Choroid plexus epithelial cell (primary cell): ENCODE measurements around the gene ELF2.
"Not testable (repeated sequence)": the region's sequence is repeated elsewhere in the genome, so short reads cannot be mapped to it uniquely, and the experiment has no call there.

Experiments
- DNase-seq: peaks from one replicate; pipeline ENCODE4 v3.0.0-alpha.2; 2010; ENCODE audit warnings: low read depth
- H3K4me3 ChIP-seq: 2 replicates; pipeline ENCODE4 v1.5.1; 2011; ENCODE audit warnings: low read depth, mild to moderate bottlenecking, control low read depth, low read length, moderate library complexity
- CTCF ChIP-seq: conservative IDR thresholded peaks from 2 replicates; pipeline ENCODE4 v1.5.1; 2011; ENCODE audit warnings: low read depth, mild to moderate bottlenecking, control low read depth, inconsistent platforms, low read length, moderate library complexity

Gene ELF2

GRCh38 chr4:139014371-139015268 lies 162.4 kb downstream of the ELF2 start:
- TF ChIP-seq CTCF = no peak

GRCh38 chr4:139011225-139011950 lies 165.6 kb downstream of the ELF2 start:
- TF ChIP-seq CTCF = no peak
- H3K4me3 ChIP-seq = no peak overlapping the region
- no peak for DNase-seq

More at GRCh38 chr4:139014371-139015268, 162.4 kb downstream of the ELF2 start:
- peak; percentile 91 for DNase-seq
- peak overlapping the region; percentile 82 for H3K4me3 ChIP-seq

- H3K4me3 ChIP-seq = no peak overlapping the region
- no peak for TF ChIP-seq CTCF
- DNase-seq = no peak
Observed at GRCh38 chr4:139009702-139010101, 167.3 kb downstream of the ELF2 start.

GRCh38 chr4:139008278-139008677 lies 168.7 kb downstream of the ELF2 start:
- DNase-seq = not testable (repeated sequence)

GRCh38 chr4:139007640-139008039 lies 169.4 kb downstream of the ELF2 start:
- peak; percentile 31 for DNase-seq
- H3K4me3 ChIP-seq = no peak overlapping the region
- TF ChIP-seq CTCF = no peak

More at GRCh38 chr4:139008278-139008677, 168.7 kb downstream of the ELF2 start:
- not testable (repeated sequence) for H3K4me3 ChIP-seq
